Esophagus squamous epithelium (tissue), 5 donors: ENCODE data around the gene NDFIP1. TPM values are rescaled to one million over a fixed set of nuclear protein-coding genes. Genes with fewer than 3 reads are reported as not detected.

Source experiments
- DNase-seq: peaks from one replicate; lab custom pipeline; 2025; lab: John Stamatoyannopoulos, UW
- H3K27ac ChIP-seq, 4 donors: fragments of 200-600 bp; sonication (generic); one replicate each; pipeline ENCODE4 v1.5.1; 2016 to 2019; ENCODE audit warnings: mild to moderate bottlenecking in 1 of 4
- H3K27me3 ChIP-seq, 4 donors: fragments of 200-600 bp; sonication (generic); 1 replicate in 3 of 4; 2 replicates in 1 of 4; pipeline versions ENCODE4 v1.5.1 to v1.6.0; 2017 to 2021; ENCODE audit warnings: antibody characterized with exemption in 1 of 4
- H3K36me3 ChIP-seq, 3 donors: fragments of 200-600 bp; sonication (generic); one replicate each; pipeline ENCODE4 v1.5.1; 2016 to 2019
- H3K4me1 ChIP-seq, 3 donors: fragments of 200-600 bp; sonication (generic); one replicate each; pipeline ENCODE4 v1.5.1; 2017 to 2019
- H3K4me3 ChIP-seq, 4 donors: fragments of 200-600 bp; sonication (generic); 1 replicate in 3 of 4; 2 replicates in 1 of 4; pipeline ENCODE4 v1.5.1; 2016 to 2019; ENCODE audit warnings: mild to moderate bottlenecking in 2 of 4, moderate library complexity in 1 of 4
- H3K9me3 ChIP-seq, 3 donors: fragments of 200-600 bp; sonication (generic); one replicate each; pipeline ENCODE4 v1.5.1; 2016 to 2019
- POLR2A ChIP-seq, 4 donors: fragments of 450-650 bp; IDR thresholded peaks; one replicate each; pipeline ENCODE4 v1.6.1; 2017; ENCODE audit warnings: antibody characterized with exemption in 4 of 4, mild to moderate bottlenecking in 4 of 4, moderate library complexity in 3 of 4
- whole genome bisulfite sequencing, 2 donors: methylation state at CpG; one replicate each; pipeline ENCODE4 v1.1.5; 2018; 5-methylcytosine and 5-hydroxymethylcytosine counted together
- intact Hi-C: fragments of 100-400 bp; cut with DNase I; formaldehyde crosslinking; loops from one replicate; pipeline ENCODE4 v1.15.0; 2022
- total RNA-seq, 4 donors: library from RNA; depleted of rRNA; stranded (reverse); fragments of >200 nt; gene quantifications; one replicate each; pipeline ENCODE4 v1.1.0, GENCODE V29; 2016
- TF ChIP-seq, protein P1 (sequence below), 6 experiments: fragments of 450-650 bp in 4 of 6; fragments of 200-600 bp in 2 of 6; sonication (generic) in 2 of 6; IDR thresholded peaks; one replicate each; pipeline ENCODE4 v1.5.1; 2016 to 2019; ENCODE audit warnings: antibody characterized with exemption in 6 of 6, mild to moderate bottlenecking in 4 of 6, moderate library complexity in 4 of 6
- donor health status: DM: yes; HTN: yes; CAD: no.

NDFIP1 gene
- total RNA-seq, 4 donors from 2014 or later = 34.1 to 82.6 (median 38.9) TPM

DNA sequence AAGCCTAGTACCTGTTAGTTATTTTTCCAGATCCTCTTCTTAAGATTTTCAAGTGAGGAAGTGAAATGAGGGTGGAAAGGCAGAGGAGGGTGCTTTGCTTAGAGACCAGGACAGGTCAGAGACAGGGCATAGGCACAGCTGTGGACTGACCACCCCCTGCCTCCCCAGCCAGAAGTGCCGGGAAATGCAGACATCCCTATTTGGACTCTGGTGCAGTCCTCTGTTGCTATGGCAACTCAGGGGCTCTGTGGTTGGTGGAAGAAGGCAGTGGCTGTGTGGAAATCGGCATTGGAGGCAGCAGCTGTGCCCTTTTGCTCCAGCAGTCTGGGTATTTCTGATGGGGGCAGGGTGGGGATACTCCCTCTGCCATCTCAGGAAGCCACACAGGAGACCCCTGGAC lies 43.3 kb upstream of the NDFIP1 start:
- no peaks in the 10 kb centered on the region for H3K27me3 ChIP-seq
- 45 to 63% methylated on average over 1 to 2 of the region's 2 CpGs for WGBS, 2 donors
- TF ChIP-seq POLR2A (IDR thresholded peaks at IDR 0.05) = no peak
- TF ChIP-seq, protein P1, sequence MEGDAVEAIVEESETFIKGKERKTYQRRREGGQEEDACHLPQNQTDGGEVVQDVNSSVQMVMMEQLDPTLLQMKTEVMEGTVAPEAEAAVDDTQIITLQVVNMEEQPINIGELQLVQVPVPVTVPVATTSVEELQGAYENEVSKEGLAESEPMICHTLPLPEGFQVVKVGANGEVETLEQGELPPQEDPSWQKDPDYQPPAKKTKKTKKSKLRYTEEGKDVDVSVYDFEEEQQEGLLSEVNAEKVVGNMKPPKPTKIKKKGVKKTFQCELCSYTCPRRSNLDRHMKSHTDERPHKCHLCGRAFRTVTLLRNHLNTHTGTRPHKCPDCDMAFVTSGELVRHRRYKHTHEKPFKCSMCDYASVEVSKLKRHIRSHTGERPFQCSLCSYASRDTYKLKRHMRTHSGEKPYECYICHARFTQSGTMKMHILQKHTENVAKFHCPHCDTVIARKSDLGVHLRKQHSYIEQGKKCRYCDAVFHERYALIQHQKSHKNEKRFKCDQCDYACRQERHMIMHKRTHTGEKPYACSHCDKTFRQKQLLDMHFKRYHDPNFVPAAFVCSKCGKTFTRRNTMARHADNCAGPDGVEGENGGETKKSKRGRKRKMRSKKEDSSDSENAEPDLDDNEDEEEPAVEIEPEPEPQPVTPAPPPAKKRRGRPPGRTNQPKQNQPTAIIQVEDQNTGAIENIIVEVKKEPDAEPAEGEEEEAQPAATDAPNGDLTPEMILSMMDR (IDR thresholded peaks at IDR 0.05) = no peak
- H3K9me3 ChIP-seq = no peaks in the 10 kb centered on the region
- no peak for DNase-seq
- H3K4me1 ChIP-seq = peaks cover 0 to 12% (median 0%) of the 10 kb centered on the region in 3 donors
- no peak overlapping the region for H3K4me3 ChIP-seq
- intact Hi-C loops = no loop called here
- no peaks in the 10 kb centered on the region for H3K36me3 ChIP-seq
- H3K27ac ChIP-seq = no peak overlapping the region

DNA sequence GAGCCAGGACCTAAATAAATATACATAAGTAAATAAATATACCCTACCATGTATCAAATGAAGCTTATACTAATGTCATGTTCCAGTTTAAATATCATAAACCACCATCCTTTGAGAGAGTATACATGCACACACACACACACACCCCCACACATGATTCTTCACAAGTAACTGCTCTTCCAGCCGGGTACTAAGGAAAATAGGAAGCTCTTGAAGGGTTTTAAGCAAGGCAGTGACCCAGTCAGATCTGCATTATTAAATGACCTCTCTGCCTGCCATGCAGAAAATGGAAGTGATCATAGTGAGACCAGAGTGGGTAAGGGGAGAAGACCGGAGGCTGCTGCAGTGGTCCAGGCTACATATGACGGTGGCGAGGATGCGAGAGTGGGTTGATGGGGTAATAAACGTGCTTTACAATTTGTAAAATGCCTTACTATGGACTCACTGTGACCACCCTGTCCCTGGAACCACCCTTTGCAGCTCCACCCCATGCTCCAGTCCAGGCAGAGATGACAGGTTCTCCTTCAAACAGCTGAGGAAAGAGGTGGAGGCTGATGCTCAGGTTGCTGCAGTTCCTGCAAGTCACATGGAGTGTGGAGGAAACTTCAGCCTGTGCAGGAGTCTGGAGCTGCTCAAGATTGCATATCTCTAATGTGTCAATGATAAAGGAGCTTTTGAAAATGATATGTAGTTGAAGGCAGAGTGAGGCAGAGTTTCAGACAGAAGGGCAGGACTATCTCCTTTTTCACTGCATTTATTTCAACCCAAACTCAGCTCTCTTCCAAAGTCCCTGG lies 38.8 kb upstream of the NDFIP1 start:
- intact Hi-C loops = no loop called here
- H3K4me3 ChIP-seq = no peak overlapping the region
- no peak for DNase-seq
- no peak overlapping the region for H3K27ac ChIP-seq
- 81 to 82% methylated on average over 6 of the region's 6 CpGs for WGBS, 2 donors
- H3K36me3 ChIP-seq = no peaks in the 10 kb centered on the region
- H3K4me1 ChIP-seq = no peaks in the 10 kb centered on the region
- no peak for TF ChIP-seq POLR2A (IDR thresholded peaks at IDR 0.05)
- TF ChIP-seq, protein P1 (IDR thresholded peaks at IDR 0.05) = no peak
- no peaks in the 10 kb centered on the region for H3K27me3 ChIP-seq
- no peaks in the 10 kb centered on the region for H3K9me3 ChIP-seq

DNA sequence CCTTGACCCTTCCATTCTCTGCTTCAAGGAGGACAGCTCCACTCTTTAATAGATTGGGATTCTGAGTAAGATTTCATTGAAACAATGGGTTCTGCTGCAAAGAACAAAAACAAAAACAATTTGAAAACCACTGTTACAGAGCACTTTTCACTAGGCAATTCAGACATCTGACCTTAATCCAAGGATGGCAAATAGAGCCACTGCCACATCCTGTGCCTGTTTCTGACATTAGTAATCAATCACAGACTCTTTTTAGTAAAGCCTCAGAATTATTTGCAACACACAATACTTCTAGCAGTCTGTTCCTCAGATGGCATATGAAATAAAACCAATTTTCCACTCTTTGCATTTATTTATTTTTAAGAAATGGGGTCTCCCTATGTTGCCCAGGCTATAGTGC lies 37.8 kb upstream of the NDFIP1 start:
- TF ChIP-seq, protein P1 (IDR thresholded peaks at IDR 0.05) = no peak
- TF ChIP-seq POLR2A (IDR thresholded peaks at IDR 0.05) = no peak
- intact Hi-C loops = no loop called here
- Histone ChIP-seq H3K4me1 (no peaks in the 10 kb centered on the region), H3K27me3 (no peaks in the 10 kb centered on the region), H3K36me3 (no peaks in the 10 kb centered on the region), H3K27ac (no peak overlapping the region), H3K4me3 (no peak overlapping the region), H3K9me3 (no peaks in the 10 kb centered on the region)
- no peak for DNase-seq

DNA sequence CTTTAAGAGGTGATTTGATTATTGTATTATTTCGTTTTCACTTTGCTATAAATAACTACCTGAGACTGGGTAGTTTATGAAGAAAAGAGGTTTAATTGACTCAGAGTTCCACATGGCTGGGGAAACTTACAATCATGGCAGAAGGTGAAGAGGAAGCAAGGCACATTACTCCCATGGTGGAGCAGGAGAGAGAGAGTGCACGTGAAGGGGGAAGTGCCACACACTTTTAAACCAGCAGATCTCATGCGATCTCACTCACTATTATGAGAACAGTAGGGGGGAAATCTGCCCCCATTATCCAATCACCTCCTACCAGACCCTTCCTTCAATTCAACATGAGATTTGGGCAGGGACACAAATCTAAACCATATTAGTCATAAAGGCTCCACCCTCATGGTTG lies 36.1 kb upstream of the NDFIP1 start:
- Histone ChIP-seq H3K27me3 (no peaks in the 10 kb centered on the region), H3K27ac (no peak overlapping the region), H3K9me3 (no peaks in the 10 kb centered on the region), H3K4me3 (no peak overlapping the region), H3K4me1 (no peaks in the 10 kb centered on the region), H3K36me3 (no peaks in the 10 kb centered on the region)
- TF ChIP-seq POLR2A (IDR thresholded peaks at IDR 0.05) = no peak
- TF ChIP-seq, protein P1 (IDR thresholded peaks at IDR 0.05) = no peak
- intact Hi-C loops = no loop called here
- DNase-seq = no peak
- WGBS, 2 donors = 58 to 60% methylated on average over 3 of the region's 3 CpGs

DNA sequence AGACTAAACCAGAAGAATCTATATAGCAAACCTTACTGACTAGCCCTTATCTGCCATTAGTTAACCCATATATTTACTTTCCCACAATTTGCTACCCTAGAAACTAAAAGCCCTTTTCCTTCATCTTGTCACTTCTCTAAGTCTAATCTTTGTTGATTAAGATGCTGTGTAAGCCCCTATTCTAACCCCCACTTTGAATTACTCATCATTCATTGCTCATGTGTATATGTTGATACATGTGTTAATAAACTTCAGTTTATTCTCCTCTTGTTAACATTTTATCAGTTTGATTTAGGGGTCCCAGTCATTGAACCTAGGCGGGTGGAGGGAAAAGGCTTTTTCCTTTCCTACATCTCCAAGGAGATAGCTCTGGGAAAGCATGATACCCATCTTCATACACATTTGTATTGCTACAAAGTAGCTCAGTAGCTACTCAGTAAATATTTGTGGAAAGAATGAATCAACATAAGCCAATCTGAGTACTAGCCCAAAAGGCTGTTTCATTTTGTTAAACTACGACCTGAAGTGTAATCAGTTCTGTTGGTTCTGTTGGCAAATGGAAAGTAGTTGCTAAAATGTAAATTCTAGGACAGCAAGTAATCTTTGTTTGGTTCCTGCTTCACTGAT lies 35.1 kb upstream of the NDFIP1 start:
- no peak for DNase-seq
- 73 to 83% methylated on average over 2 of the region's 2 CpGs for WGBS, 2 donors
- Histone ChIP-seq H3K27ac (no peak overlapping the region), H3K4me1 (no peaks in the 10 kb centered on the region), H3K27me3 (no peaks in the 10 kb centered on the region), H3K9me3 (no peaks in the 10 kb centered on the region), H3K4me3 (no peak overlapping the region), H3K36me3 (no peaks in the 10 kb centered on the region)
- TF ChIP-seq POLR2A (IDR thresholded peaks at IDR 0.05) = no peak
- TF ChIP-seq, protein P1 (IDR thresholded peaks at IDR 0.05) = no peak
- intact Hi-C loops = no loop called here
